GM12878 (cell line): ENCODE data around the gene PRKCZ.

Experiments used
- CTCF ChIP-seq, 3 experiments: IDR thresholded peaks in 2 of 3; conservative IDR thresholded peaks in 1 of 3; 2 replicates each; pipeline ENCODE4 v1.5.1; 2011; ENCODE audit warnings: low read depth in 3 of 3, low read length in 3 of 3, mild to moderate bottlenecking in 3 of 3, control low read depth in 2 of 3, moderate library complexity in 2 of 3, inconsistent platforms in 1 of 3, mixed read lengths in 1 of 3; ENCODE audit not compliant: control insufficient read depth in 2 of 3, insufficient read depth in 1 of 3; ENCODE audit errors: extremely low read depth in 1 of 3
- HDAC2 ChIP-seq: fragments of 200-600 bp; sonication (generic); IDR thresholded peaks from 2 replicates; pipeline ENCODE4 v1.6.1; 2017
- JUNB ChIP-seq: IDR thresholded peaks from 2 replicates; pipeline ENCODE4 v1.6.1; 2016; ENCODE audit warnings: antibody characterized with exemption, mild to moderate bottlenecking
- KAT2A ChIP-seq: conservative IDR thresholded peaks from 2 replicates; pipeline ENCODE4 v1.6.1; 2011; ENCODE audit warnings: low read depth, low read length; ENCODE audit not compliant: control insufficient read depth
- KLF5 ChIP-seq: fragments of 450-650 bp; IDR thresholded peaks from 2 replicates; pipeline ENCODE4 v1.6.1; 2014; ENCODE audit warnings: mild to moderate bottlenecking; ENCODE audit not compliant: partially characterized antibody
- NFYB ChIP-seq: IDR thresholded peaks from 2 replicates; pipeline ENCODE4 v1.6.1; 2011; ENCODE audit warnings: low read depth, mild to moderate bottlenecking, low read length, improper control_type of control experiment, moderate library complexity; ENCODE audit not compliant: insufficient read depth
- POLR2A ChIP-seq: IDR thresholded peaks from 2 replicates; pipeline ENCODE4 v1.6.1; 2011; ENCODE audit warnings: low read depth, mild to moderate bottlenecking, low read length
- ZBTB33 ChIP-seq: fragments of 450-650 bp; IDR thresholded peaks from 2 replicates; pipeline ENCODE4 v1.6.1; 2017; ENCODE audit warnings: mild to moderate bottlenecking
- ZNF384 ChIP-seq: IDR thresholded peaks from 2 replicates; pipeline ENCODE4 v1.6.1; 2012; ENCODE audit warnings: low read depth, mild to moderate bottlenecking, low read length, improper control_type of control experiment, borderline replicate concordance

- TF ChIP-seq CTCF (IDR thresholded peaks at IDR 0.05 in 2 of 3, conservative IDR thresholded peaks at IDR 0.05 in 1 of 3; ENCODE audit: control insufficient read depth in 2 of 3, extremely low read depth in 1 of 3, insufficient read depth in 1 of 3, low read depth in 3 of 3, low read length in 3 of 3) (no peak), HDAC2 (no peak), ZNF384 (no peak), JUNB (no peak), KLF5 (no peak), ZBTB33 (no peak), POLR2A (no peak), NFYB (no peak), KAT2A (no peak)
These were observed 45.9 kb downstream of the PRKCZ start for GRCh38 chr1:2095981-2096736.
